Medulla oblongata (tissue), 1 donor: Measurements from ENCODE around the gene NFASC.
A peak's percentile ranks its signal among the peaks of the same experiment; 100 is the strongest.

Experiments
- DNase-seq: peaks from one replicate; pipeline ENCODE4 v3.0.0-alpha.2; 2015; ENCODE audit errors: extremely low spot score

NFASC gene

DNA sequence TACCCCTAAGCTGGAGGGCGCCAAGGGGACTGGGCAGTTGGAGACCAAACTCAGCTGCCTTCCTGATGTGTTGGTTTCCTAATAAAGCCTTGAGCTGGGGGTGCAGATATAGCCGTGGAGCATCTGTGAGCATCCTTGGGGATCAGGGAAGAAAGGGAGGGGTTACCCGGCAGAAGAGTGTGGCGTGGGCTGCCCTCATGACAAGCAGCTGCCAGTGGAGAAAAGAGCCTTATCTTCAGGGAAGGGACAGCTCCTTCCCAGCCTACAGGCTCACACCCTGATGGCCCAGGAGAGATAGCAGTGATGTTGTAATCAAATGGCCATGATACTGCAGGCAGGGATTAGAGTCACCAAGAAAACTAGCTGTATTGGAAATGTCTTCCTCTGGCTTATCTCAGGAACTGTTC, 10.8 kb upstream of the NFASC start:
- DNase-seq, result no peak

DNA sequence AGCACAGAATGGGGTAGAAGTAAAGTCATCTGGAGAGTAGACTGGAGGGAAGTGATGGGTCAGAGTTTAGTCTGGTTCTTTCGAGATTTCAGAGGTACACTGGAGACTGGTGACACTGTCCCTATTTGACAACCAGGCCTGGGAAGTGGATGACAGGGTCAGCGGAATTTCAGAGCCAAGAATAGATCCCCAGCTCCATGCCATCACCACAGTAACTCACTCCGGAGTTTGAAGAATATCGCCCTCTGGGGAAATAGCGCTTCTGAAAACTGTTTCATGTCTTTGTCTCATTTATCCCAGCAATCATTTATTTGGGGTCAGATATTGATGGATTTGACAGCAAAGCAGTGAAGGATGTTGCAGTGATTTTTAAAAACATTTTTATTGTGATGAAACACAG, 7.6 kb upstream of the NFASC start:
- DNase-seq, result peak; percentile 81

DNA sequence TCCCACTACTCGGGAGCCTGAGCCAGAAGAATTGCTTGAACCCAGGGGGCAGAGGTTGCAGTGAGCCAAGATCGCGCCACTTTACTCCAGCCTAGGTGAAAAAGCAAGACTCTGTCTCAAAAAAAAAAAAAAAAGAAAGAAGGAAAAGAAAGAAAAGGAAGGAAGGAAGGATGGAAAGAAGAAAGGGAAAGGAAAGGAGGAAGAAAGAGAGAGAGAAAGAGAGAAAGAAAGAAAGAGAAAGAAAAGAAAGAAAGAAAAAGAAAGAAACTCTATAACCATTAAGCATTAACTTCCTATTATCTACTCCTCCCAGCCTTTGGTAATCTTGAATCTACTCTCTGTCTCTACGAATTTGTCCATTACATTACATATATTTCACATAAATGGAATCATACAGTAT, 6.9 kb upstream of the NFASC start:
- no peak for DNase-seq

DNA sequence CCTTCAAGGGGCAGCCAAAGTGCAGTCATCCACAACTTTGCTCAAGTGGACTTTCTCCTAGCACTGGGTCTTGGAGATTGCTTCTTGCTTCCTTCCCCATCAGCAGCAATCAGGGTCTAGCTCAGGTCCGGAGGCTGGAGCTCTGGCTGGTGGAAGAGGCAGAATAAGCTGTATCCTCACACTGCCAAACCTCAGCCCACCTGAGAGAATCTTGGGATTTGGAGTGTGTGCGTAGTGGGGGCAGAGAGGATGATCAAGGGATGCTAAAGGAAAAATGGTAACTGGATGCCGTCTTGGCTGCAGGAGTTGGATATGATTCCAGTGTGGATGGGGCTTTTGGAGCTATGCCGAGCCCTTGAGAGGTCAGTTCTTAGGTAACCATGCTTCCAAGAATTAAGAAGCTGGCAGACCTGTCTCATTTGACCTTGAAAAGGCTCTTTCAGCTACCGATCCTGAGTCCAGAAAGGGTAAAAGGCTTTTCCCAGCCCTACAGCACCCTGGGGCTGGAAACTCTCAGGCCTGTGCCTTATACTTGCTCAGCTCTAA, 4.5 kb upstream of the NFASC start:
- DNase-seq, result peak; percentile 64

DNA sequence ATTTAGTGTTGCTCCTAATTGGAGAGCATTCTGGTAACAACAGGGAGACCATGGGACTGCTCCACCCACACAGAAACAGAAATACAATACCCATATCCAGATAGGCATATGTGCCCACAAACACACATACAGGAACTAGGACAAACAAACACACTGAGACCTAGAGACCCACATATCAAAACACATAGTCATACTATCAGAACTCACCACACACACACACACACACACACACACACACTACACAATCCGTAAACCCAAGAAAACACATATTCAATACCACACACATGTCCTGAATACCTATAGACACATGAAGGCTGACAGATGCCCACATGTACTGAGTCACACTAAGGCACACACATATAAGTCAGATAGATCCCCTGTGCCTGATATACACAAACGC, 3.5 kb upstream of the NFASC start:
- DNase-seq, result no peak

DNA sequence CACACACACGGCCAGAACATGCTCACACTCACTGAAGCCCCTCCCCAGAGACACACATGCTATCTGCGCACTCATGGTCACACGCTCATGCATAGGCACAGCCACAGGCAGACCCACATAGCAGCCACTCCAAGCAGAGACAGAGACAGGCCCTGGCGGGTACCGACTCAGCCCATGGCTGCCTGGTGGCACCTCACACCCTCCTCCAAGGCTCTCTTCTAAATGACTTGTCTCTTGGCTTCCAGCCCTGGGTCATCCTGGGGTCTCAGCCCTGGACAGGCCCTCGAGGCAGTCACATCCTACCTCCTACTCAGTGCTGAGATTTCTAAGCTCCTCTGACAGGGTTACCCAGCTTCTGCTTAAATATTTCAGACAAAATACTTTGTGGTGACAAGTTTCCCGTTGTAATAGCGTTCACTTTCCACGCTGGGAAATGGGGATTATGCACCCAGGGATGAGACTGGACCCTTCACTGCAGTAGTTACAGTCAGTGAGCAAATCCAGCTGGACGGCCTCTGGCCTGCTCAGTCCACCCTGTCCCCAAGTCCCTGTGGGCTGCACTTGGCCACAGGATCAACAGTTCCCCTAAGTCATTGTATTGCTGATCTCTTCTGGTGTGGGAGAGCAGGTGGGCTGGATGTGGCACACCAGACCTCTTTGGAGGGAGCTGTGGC, 2.9 kb upstream of the NFASC start:
- DNase-seq, result no peak

DNA sequence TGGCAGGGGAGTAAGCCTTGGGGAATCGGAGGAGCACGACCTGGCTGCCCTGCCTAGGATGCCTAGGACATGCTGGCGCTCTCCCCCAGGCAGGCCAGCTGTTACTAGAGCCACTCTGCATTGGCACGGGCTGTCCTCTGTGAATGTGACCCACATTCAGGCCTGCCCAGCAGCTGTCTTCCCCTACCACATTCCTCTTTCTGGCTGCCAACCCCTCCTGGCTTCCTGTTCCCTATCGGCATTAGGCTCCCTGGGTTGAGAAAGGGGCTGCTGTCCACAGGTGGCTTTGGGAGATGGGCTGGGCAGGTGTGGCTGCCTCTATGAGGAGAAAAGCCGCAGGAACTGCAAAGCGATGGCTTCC, 2.3 kb upstream of the NFASC start:
- peak; percentile 77 for DNase-seq

DNA sequence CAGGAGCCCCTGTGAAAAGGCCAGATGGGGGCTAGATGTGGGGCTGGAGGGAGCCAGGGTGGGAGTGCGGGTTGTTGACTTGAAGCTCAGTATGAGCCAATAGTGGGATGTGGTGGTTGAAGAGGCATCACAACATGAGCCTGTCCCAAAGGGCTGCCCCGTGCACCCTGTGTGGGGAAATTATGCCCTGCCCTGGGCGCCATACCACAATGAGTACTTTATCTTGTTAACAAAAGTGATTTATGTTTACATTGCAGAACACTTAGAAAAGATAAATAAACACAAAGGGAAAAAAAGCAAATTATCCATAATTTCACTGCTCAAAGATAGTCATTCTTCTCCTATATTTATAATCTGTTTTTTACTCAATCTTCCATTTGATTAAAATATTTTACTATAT, 1.6 kb upstream of the NFASC start:
- no peak for DNase-seq

DNA sequence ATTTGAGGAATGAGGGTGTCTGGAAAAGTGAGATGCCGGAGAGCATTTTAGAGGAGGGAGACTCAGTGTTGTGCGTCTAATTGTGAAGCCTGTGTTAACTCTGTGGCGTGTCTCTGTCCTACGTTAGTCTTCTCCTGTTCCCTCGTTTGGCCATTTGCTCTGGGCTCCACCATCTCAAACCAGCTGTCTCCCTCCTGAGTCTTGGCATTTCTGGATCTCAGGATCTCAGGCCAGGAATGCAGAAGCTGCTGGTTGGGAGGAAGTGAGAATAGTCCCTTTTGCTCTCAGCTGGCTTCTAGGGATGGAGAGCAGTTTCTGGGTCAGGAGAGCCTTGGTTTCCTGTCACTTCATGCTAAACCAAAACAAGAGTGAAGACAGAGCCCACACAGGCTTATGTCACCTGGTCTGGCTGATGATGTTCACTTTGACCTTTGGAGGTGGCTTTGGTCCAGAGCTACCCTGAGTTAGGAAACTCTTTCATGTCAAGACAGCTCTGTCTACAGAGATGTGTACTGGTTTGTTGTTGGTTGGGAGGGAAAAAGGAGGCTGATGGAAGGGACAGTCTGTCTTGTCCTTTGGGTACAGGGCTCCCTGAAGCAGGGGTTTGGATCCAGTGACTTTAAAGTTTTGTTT, 859 bp downstream of the NFASC start:
- no peak for DNase-seq

DNA sequence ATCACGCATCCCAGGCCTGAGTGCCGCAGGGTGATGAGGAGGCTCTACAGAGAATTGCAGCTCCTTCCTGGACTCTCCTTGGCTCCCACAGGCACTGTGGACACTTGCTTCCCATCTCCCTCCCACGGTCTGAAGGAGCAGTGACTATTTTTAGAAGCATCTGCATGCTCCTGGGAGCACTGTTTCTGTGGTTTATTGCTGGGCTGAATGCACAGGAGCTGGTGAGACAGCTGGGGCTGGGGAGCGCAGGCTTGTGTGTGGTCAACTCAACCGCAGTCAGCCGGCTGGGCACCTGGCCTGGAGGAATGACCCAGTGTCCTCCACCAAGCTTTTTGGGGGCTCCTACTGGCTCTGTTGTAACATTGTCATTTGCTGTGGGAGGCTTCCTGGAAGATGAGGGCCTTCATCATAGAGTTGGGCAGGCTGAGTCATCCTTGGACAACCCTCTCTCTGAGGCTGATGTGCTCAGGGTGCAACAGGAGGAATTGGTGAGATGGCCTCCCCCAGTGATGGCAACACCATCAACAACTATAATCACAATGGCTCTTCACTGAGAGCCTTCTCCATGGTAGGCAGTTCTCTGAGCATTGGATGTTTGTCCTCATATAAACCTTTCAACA, 1.7 kb downstream of the NFASC start:
- DNase-seq, result no peak

DNA sequence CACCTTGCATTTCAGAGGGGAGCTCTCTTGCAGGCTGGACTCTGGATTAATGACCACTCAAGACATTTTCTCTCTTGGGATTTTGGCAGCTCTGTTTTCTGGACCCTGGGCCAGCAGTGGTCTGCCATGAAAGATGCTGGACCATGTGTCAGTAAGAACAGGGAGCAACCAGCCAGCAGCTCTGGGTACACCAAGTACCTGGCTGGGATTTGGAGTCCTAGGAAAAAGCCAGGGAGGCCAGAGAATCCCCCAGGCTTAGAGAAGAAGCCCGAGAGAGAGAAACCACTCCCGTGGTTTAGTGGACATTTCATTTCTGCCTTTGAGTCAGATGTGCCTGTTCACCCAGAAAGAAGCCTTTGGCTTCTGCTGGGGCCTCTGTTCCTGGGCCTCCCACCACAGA, 2.5 kb downstream of the NFASC start:
- DNase-seq, result peak; percentile 81

DNA sequence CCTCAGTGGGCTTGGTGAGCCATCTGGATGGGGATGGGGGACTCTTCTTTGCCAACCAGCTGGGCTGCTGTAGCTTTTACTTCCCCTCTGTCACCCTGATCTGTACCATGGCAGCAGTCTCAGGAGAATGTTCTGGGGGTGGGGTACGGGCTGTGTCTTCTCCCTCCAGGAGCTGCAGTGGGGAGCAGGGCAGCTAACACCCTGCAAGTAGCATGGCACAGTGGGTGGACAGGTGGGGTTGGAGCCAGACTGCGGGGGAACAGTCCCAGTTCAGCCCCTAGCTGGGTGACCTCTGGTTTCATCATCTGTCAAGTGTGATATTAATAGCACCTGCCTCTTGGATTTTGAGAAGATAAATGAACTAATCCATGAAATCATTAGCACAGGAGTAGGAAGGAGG, 3.1 kb downstream of the NFASC start:
- no peak for DNase-seq

DNA sequence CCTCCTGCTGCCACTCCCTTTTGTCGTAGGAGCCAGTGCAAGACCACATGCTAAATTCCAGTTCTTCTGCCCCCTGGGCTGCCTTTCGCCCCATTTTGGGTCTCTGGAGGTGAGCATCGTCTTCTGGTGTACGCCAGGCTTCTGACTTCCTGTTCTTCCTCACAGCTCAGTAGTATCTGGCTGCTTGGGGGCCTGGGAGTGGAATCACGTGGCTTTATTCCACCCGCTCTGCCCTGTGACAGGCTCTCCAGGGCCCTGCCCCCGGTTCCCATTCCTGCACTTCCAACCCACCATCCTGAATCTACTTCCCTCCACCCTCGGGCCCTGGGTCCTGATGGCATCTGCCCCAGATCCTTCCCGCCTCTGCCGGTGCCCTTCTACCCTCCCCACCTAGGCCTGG, 3.6 kb downstream of the NFASC start:
- peak; percentile 55 for DNase-seq

DNA sequence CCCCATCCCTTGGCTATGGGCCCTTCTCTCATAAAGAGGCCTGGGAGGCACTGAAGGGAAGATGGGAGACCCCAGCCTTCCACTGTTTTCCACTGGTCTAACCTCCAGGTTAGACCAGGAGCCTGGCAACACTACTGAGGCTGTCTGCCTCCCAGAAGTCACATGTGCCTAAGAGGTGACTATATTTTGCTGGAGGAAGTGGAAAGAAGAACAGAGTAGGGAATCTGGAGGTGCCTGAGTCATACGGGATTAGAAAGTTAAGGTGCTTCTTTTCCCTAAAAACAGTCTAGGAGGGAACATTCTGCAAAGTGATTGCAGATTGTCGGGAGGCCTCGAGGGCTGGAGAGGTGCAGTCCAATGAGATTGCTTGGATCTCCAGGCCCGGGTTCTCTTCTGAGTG, 4.6 kb downstream of the NFASC start:
- no peak for DNase-seq

DNA sequence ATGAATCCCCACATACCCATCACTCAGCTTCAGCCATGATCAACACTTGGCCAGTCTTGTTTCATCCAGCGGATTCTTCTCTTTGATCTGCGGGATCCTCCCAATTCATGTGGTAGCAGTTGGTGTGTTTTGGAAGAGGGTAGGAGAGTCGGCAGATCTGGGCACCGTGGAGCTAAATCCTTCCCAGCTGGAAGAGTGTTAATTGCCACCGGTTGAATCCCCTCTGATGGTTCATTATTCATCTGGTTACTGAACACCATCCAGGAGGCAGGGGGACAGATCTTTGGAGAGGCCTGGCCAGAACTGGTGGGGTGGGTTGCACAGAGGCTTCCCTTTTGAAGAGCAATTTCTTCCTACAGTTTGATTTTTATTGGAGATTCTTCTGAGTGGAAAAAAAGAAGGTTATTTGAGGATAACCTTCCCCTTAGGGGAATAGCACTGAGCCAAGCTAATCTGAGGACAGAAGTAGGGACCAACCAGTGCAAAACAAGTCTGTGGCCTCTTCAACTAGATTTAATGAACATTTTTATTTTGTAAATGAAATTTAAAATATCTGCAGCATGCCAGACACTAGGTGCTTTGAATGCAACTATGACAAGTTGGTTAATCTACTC, 8.1 kb downstream of the NFASC start:
- no peak for DNase-seq

DNA sequence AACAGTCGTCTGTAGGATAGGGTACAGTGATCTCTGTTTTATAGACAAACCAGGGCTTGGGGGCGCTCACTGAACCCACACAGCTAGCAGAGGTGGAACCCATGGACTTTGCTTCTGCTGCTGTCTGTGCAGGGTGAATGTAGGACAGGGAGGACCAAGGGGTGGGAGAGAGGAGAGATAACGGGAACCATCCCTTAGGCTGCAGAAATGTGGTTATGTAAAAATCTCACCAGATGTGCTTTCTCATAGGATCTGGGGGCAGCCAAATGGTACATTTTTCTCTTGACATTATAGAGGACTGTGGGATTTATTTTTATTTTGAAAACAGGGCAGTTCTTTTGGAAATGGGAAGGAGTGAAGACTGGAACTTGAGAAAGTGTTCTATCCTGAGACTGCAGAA, 8.7 kb downstream of the NFASC start:
- DNase-seq, result no peak

DNA sequence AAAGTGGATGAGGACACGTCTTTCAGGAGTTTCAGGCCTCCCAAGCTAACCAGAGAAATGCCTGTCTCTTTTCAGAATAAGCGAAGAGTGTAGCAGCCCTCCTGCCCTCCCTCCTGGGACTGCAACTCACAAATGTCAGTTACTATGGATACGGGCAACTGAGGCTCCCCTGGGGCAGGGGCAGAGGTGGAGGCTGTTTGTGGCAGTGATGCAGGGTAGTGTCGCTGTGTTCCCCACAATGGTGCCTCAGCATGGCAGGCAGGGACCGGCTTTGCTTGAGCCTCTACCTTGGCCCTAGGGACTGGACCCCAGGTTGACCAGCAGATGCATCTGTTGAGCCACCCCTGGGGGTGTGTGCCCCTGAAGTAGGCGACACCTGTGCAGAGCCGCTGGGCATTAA, 10.2 kb downstream of the NFASC start:
- no peak for DNase-seq

DNA sequence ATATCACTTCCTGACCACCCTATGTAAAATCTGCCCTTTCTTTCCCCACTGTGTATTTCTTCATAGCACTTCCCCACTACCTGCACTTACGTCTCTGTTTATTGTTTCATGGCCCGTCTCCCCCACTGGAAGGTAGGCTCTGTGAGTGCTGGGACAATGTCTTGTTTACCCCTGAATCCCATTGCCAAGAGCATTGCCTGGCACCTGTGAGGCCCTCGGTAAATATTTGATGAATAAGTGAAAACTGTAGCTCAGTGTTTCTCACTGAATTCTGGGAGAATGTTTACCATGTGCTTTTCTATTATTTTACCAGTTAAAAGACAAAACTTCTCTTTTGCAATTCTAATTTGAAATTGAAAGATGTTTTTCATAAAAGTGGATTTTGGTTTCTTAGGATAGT, 11.8 kb downstream of the NFASC start:
- no peak for DNase-seq

DNA sequence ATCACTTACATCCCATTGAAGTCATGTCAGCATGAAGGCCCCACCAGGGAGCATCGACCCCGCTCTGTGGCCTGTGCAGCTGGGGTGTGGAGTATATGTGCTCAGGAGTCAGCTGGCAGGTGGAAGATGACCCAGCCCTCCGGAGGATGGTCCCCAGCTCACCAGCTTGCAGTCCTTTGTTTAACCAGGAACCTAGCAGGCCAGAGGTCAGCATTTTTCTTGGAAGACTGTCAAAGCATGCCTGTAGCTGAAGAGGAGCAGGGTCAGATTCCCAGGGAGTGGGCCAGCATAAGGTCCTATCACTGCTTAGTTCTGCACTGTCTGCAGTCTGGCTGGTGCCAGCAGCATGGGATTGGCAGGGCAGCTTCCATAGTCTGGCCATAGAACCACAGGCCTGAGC, 12.7 kb downstream of the NFASC start:
- DNase-seq, result no peak

DNA sequence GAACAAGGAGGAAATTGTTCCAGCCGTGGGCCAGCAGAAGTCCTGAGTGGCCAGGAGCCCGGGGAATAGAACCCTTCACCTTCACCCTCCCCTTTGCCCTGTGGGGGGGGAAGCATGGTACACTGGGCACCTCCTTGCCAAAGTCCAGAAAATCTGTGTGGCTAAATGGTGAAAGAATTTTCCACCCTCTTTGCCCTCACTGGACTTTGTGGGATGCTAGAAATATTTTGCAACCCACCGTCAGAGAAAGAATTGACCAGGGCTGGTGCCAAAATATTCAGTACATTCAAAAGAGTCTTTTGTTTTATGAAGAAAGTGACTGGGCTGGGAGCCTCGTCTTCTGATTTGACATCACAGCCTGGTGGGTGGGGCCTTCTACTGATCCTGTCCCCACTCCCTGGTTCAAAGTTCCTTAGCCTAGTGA, 14.6 kb downstream of the NFASC start:
- peak; percentile 90 for DNase-seq

DNA sequence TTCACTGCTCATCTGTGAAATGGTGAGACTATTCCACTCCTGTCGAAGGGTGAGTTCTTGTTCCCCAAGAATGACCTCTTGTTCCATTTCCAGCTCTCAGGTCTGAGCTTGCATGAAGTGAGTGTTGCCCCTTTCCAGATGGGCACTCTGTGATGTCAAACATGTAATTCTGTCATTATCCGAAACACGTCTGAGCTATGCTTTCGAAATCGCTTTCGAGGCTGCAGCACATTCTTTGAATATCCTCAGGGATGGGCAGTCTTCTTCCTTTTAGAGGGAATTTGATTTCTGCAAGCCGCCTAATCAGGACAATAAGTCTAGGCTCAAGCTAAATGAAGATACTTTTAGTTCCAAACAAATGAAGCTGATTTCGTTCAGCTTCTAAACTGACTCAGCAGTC, 15.1 kb downstream of the NFASC start:
- DNase-seq, result no peak

DNA sequence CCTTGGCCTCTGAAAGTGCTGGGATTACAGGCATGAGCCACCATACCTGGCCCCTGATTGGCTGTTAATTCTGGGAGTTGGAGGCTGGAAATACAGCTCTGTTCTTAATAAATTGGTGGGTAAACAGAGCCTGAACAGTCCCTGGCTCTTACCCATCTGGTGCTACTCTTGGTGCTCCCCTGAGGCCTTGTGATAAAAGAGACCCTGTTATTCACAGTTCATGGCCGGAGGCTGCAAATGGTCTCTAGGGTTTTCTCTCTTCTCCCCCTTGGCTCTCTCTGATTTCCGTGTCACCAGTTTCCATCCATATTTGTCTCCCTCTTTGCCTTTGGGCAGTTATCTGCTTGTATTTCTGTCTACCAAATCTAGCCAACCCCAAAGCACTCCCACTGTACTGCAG, 17.2 kb downstream of the NFASC start:
- DNase-seq, result no peak

DNA sequence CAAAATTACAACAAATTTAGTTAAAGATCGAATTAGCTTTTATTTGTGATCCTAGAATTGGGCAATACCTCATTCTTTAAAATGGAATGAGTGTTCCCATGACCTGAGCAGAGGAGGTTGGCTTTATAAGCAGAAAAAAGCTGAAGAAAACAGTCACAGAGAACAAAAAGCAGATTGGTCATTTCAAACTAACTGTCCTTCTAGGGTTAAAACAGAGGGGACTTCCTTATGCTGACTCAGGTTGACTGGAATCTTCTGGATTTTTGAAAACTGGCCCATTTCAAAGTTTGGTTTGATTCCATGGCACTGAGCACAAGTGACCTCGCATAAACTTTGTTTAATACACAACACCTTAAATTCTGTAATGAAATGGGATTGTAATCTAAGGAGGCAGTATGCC, 17.6 kb downstream of the NFASC start:
- DNase-seq, result no peak
